Hepatocyte (in vitro differentiated cells): ENCODE data around the gene ATF4.
"Not testable (repeated sequence)": the region's sequence is repeated elsewhere in the genome, so short reads cannot be mapped to it uniquely, and the experiment has no call there.

Experiments
- EZH2phosphoT487 ChIP-seq: fragments of 200-600 bp; sonication (generic); IDR thresholded peaks from one replicate; pipeline ENCODE4 v1.6.1; 2018; ENCODE audit warnings: antibody characterized with exemption, mild to moderate bottlenecking, low read depth, moderate library complexity; ENCODE audit not compliant: unreplicated experiment, severe bottlenecking
- TF ChIP-seq, protein P1 (sequence below): fragments of 200-600 bp; sonication (generic); IDR thresholded peaks from 2 replicates; pipeline ENCODE4 v1.5.1; 2016; ENCODE audit warnings: antibody characterized with exemption, mild to moderate bottlenecking; ENCODE audit not compliant: poor library complexity

DNA sequence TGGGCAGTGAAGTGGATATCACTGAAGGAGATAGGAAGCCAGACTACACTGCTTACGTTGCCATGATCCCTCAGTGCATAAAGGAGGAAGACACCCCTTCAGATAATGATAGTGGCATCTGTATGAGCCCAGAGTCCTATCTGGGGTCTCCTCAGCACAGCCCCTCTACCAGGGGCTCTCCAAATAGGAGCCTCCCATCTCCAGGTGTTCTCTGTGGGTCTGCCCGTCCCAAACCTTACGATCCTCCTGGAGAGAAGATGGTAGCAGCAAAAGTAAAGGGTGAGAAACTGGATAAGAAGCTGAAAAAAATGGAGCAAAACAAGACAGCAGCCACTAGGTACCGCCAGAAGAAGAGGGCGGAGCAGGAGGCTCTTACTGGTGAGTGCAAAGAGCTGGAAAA, 1.7 kb downstream of the ATF4 start:
- TF ChIP-seq, protein P1, sequence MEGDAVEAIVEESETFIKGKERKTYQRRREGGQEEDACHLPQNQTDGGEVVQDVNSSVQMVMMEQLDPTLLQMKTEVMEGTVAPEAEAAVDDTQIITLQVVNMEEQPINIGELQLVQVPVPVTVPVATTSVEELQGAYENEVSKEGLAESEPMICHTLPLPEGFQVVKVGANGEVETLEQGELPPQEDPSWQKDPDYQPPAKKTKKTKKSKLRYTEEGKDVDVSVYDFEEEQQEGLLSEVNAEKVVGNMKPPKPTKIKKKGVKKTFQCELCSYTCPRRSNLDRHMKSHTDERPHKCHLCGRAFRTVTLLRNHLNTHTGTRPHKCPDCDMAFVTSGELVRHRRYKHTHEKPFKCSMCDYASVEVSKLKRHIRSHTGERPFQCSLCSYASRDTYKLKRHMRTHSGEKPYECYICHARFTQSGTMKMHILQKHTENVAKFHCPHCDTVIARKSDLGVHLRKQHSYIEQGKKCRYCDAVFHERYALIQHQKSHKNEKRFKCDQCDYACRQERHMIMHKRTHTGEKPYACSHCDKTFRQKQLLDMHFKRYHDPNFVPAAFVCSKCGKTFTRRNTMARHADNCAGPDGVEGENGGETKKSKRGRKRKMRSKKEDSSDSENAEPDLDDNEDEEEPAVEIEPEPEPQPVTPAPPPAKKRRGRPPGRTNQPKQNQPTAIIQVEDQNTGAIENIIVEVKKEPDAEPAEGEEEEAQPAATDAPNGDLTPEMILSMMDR = not testable (repeated sequence)
- TF ChIP-seq EZH2phosphoT487 = not testable (repeated sequence)
